HepG2 (cell line): ENCODE measurements around the gene PSMG4. TPM values are rescaled to one million over a fixed set of nuclear protein-coding genes. Genes with fewer than 3 reads are reported as not detected.

Source experiments
- ATAC-seq: fragments of 200-7000 bp; cut with Tn5 transposase; 3 replicates; pipeline ENCODE4 v1.9.1; 2020; ENCODE audit warnings: mild to moderate bottlenecking, moderate library complexity
- BruUV-seq: library from RNA; stranded (reverse); fragments of 400-500 nt; replicated peaks from 2 replicates; lab custom pipeline; 2021; lab: Mats Ljungman, UMichigan
- CTCF ChIA-PET: fragments of 300-600 bp; formaldehyde crosslinking; extraction: SDS; loops from one replicate; lab custom pipeline; 2021; ENCODE audit warnings: low total read pairs, inconsistent platforms, low intra/inter-chr PET ratio; lab: Yijun Ruan, JAX
- POLR2A ChIA-PET: fragments of 350-600 bp; sonication (Branson Sonifier 250); formaldehyde crosslinking; loops from one replicate; lab custom pipeline; 2020; ENCODE audit warnings: antibody characterized with exemption, inconsistent platforms; lab: Yijun Ruan, JAX
- DNase-seq: peaks from one replicate; pipeline ENCODE4 v3.0.0-alpha.2; 2015; ENCODE audit warnings: low spot score
- FAIRE-seq: peaks from 3 replicates; lab custom pipeline; 2011; peaks lifted over from hg19 to GRCh38; lab: Jason Lieb, UNC
- H2AFZ ChIP-seq: one replicate; pipeline ENCODE4 v1.6.1; 2011; ENCODE audit warnings: low read length, inconsistent platforms
- H3K27ac ChIP-seq: fragments of 300-600 bp; 3 replicates; pipeline ENCODE4 v1.8.0; 2011; ENCODE audit warnings: mixed run types, mild to moderate bottlenecking, mixed read lengths, low read length, inconsistent platforms; ENCODE audit not compliant: insufficient read depth; ENCODE audit errors: extremely low read length
- H3K27me3 ChIP-seq, 2 experiments: fragments of 200-600 bp in 1 of 2; 2 replicates in 1 of 2; 3 replicates in 1 of 2; pipeline versions ENCODE4 v1.6.0 to v1.8.0; 2011; ENCODE audit warnings: low read length in 2 of 2, mild to moderate bottlenecking in 2 of 2, moderate library complexity in 2 of 2, inconsistent platforms in 1 of 2; ENCODE audit not compliant: insufficient read depth in 2 of 2, control insufficient read depth in 1 of 2
- H3K36me3 ChIP-seq, 2 experiments: fragments of 200-600 bp in 1 of 2; replicated peaks in 1 of 2; 2 replicates in 1 of 2; 3 replicates in 1 of 2; pipeline versions ENCODE4 v1.5.1 to v1.8.0; 2011; ENCODE audit warnings: low read length in 2 of 2, inconsistent platforms in 1 of 2; ENCODE audit not compliant: insufficient read depth in 2 of 2, control insufficient read depth in 1 of 2
- H3K4me1 ChIP-seq: 2 replicates; pipeline ENCODE4 v1.5.1; 2012; ENCODE audit warnings: low read length, inconsistent platforms; ENCODE audit not compliant: insufficient read depth
- H3K4me2 ChIP-seq: 2 replicates; pipeline ENCODE4 v1.6.0; 2011; ENCODE audit warnings: low read depth, low read length, inconsistent platforms
- H3K4me3 ChIP-seq, 3 experiments: fragments of 200-600 bp in 1 of 3; sonication (generic), shearing (Covaris generic) in 1 of 3; replicated peaks in 1 of 3; 2 replicates each; pipeline ENCODE4 v1.5.1; 2011 to 2016; ENCODE audit warnings: low read length in 3 of 3, inconsistent platforms in 2 of 3, low read depth in 2 of 3, mild to moderate bottlenecking in 2 of 3, control low read depth in 1 of 3, mixed read lengths in 1 of 3; ENCODE audit not compliant: insufficient read depth in 1 of 3
- H3K79me2 ChIP-seq: one replicate; pipeline ENCODE4 v1.6.1; 2011; ENCODE audit warnings: low read length, inconsistent platforms; ENCODE audit not compliant: insufficient read depth
- H3K9ac ChIP-seq: 2 replicates; pipeline ENCODE4 v1.6.0; 2011; ENCODE audit warnings: mild to moderate bottlenecking, low read depth, low read length, inconsistent platforms; ENCODE audit not compliant: insufficient read depth
- H3K9me3 ChIP-seq: 2 replicates; pipeline ENCODE4 v1.5.1; 2012; ENCODE audit warnings: mild to moderate bottlenecking, low read length
- H4K20me1 ChIP-seq: 2 replicates; pipeline ENCODE4 v1.6.0; 2011; ENCODE audit warnings: inconsistent platforms, mild to moderate bottlenecking, low read length, moderate library complexity; ENCODE audit not compliant: insufficient read depth
- ARNT2 ChIP-seq: sonication (generic); formaldehyde crosslinking; IDR thresholded peaks from 2 replicates; pipeline ENCODE4 v1.8.0; 2022; ENCODE audit warnings: mild to moderate bottlenecking, low read depth, missing genetic modification reagents, moderate library complexity
- DNMT3B ChIP-seq: conservative IDR thresholded peaks from 2 replicates; pipeline ENCODE4 v1.6.1; 2016; ENCODE audit warnings: missing biosample characterization, control low read depth
- HES4 ChIP-seq: sonication (generic); formaldehyde crosslinking; IDR thresholded peaks from 2 replicates; pipeline ENCODE4 v1.9.0; 2021; ENCODE audit warnings: mild to moderate bottlenecking, missing genetic modification reagents, borderline replicate concordance
- JDP2 ChIP-seq: sonication (generic); formaldehyde crosslinking; IDR thresholded peaks from 2 replicates; pipeline ENCODE4 v1.8.1; 2022; ENCODE audit warnings: missing genetic modification reagents, borderline replicate concordance
- TMF1 ChIP-seq: sonication (generic); formaldehyde crosslinking; IDR thresholded peaks from 2 replicates; pipeline ENCODE4 v1.8.1; 2022; ENCODE audit warnings: low read depth, missing genetic modification reagents
- ZNF235 ChIP-seq: sonication (generic); formaldehyde crosslinking; IDR thresholded peaks from 2 replicates; pipeline ENCODE4 v1.8.1; 2023; ENCODE audit warnings: mild to moderate bottlenecking, missing genetic modification reagents, borderline replicate concordance
- ZNF24 ChIP-seq: fragments of 450-650 bp; IDR thresholded peaks from 2 replicates; pipeline ENCODE4 v1.6.1; 2017; ENCODE audit warnings: antibody characterized with exemption, mild to moderate bottlenecking
- ZNF546 ChIP-seq: sonication (generic); formaldehyde crosslinking; conservative IDR thresholded peaks from 2 replicates; pipeline ENCODE4 v1.8.1; 2023; ENCODE audit warnings: mild to moderate bottlenecking, missing genetic modification reagents
- ZNF652 ChIP-seq: IDR thresholded peaks from 2 replicates; pipeline ENCODE4 v1.6.1; 2016; ENCODE audit warnings: low read depth, borderline replicate concordance
- ZNF816 ChIP-seq: sonication (generic); formaldehyde crosslinking; IDR thresholded peaks from 2 replicates; pipeline ENCODE4 v1.8.0; 2022; ENCODE audit warnings: missing genetic modification reagents, mild to moderate bottlenecking, borderline replicate concordance
- ZSCAN21 ChIP-seq: sonication (generic); formaldehyde crosslinking; IDR thresholded peaks from 2 replicates; pipeline ENCODE4 v1.8.0; 2022; ENCODE audit warnings: mild to moderate bottlenecking, missing genetic modification reagents, moderate library complexity, borderline replicate concordance
- WGBS: methylation state at CpG from one replicate; pipeline ENCODE4 v1.1.6; 2017; ENCODE audit warnings: low lambda C conversion rate; 5-methylcytosine and 5-hydroxymethylcytosine counted together
- in situ Hi-C: cut with HindIII; loops from 2 replicates; pipeline ENCODE4 v1.10.0; 2017; ENCODE audit warnings: low pct_unique_long_range_greater_than_20kb; ENCODE audit not compliant: extremely low pct_ligation_motif_present
- intact Hi-C: fragments of 100-400 bp; cut with micrococcal nuclease; formaldehyde crosslinking; loops from one replicate; pipeline ENCODE4 v1.10.0; 2022; ENCODE audit not compliant: unreplicated experiment
- polyA plus RNA-seq, 8 experiments: library from polyadenylated mRNA; depleted of rRNA in 3 of 8; stranded (reverse) in 7 of 8; unstranded in 1 of 8; fragments of >200 nt; fragmentation: Illumina TruSeq in 4 of 8; extraction: Trizol in 4 of 8; gene quantifications; 2 replicates each; pipeline versions ENCODE4 v1.2.1 to v1.2.3, GENCODE V29; 2011 to 2016; ENCODE audit warnings: low read depth in 4 of 8, missing spikeins in 1 of 8, mixed read lengths in 1 of 8; ENCODE audit not compliant: insufficient read depth in 1 of 8
- total RNA-seq, 5 experiments: library from RNA; depleted of rRNA; stranded (reverse); fragments of >200 nt; fragmentation: Illumina TruSeq; extraction: Trizol; gene quantifications; 2 replicates each; pipeline ENCODE4 v1.2.3, GENCODE V29; 2016; ENCODE audit warnings: low read depth in 1 of 5
- TF ChIP-seq, protein P1 (sequence below): sonication (generic); formaldehyde crosslinking; IDR thresholded peaks from 2 replicates; pipeline ENCODE4 v1.4.0; 2020; ENCODE audit warnings: mild to moderate bottlenecking, low read depth, missing genetic modification reagents
- TF ChIP-seq, protein P2 (sequence below): IDR thresholded peaks from 2 replicates; pipeline ENCODE4 v1.6.1; 2016; ENCODE audit warnings: mild to moderate bottlenecking

Gene PSMG4
- total and polyA plus RNA-seq, 2 of the 13 experiments (the other 11 are each of a cell fraction or from before 2014, with no cell fraction given), result 28.5 to 32.8 TPM

- no peak overlapping the region for H3K9ac ChIP-seq
- CTCF ChIA-PET, result no interaction called here
- H2AFZ ChIP-seq, result no peak overlapping the region
- H3K4me1 ChIP-seq, result peaks cover 41% of the 10 kb centered on the region
- no peaks in the 10 kb centered on the region for H4K20me1 ChIP-seq
- intact Hi-C loops (no loop called here), in situ Hi-C loops (loop anchor here (10.0 kb wide), 1 partner anchor 259 kb away; the partner anchor contains the start of gene NQO2)
- ATAC-seq (no peak), FAIRE-seq (no peak), DNase-seq (no peak)
- POLR2A ChIA-PET, result interaction anchor here (0.8 kb wide), 2 partner anchors 22 to 190 kb away, joined by 3 read pairs; no protein-coding TSS in a partner anchor
- H3K79me2 ChIP-seq, result no peaks in the 10 kb centered on the region
- 94% methylated on average over 34 of the region's 40 CpGs for WGBS
- H3K27ac ChIP-seq, result no peak overlapping the region
- no peak overlapping the region for H3K4me3 ChIP-seq
- no TSS peak for BruUV-seq
- H3K27me3 ChIP-seq, result peaks cover 0 to 51% of the 10 kb centered on the region in 2 experiments; a peak in 3 of 5 replicates
- no peaks in the 10 kb centered on the region for H3K36me3 ChIP-seq
- no peak for TF ChIP-seq TMF1
- TF ChIP-seq ZNF235 (CRISPR knock-in tag), result no peak
- no peak for TF ChIP-seq DNMT3B (CRISPR knock-in tag)
- no peak for TF ChIP-seq HES4 (CRISPR knock-in tag)
- no peak for TF ChIP-seq ZNF546
- TF ChIP-seq ZSCAN21 (CRISPR knock-in tag), result no peak
- TF ChIP-seq ARNT2, result no peak
- TF ChIP-seq JDP2, result no peak
- TF ChIP-seq ZNF24, result no peak
- no peak overlapping the region for H3K4me2 ChIP-seq
- no peaks in the 10 kb centered on the region for H3K9me3 ChIP-seq
Observed at GRCh38 chr6:3253597-3253961, 5.2 kb upstream of the PSMG4 start.

DNA sequence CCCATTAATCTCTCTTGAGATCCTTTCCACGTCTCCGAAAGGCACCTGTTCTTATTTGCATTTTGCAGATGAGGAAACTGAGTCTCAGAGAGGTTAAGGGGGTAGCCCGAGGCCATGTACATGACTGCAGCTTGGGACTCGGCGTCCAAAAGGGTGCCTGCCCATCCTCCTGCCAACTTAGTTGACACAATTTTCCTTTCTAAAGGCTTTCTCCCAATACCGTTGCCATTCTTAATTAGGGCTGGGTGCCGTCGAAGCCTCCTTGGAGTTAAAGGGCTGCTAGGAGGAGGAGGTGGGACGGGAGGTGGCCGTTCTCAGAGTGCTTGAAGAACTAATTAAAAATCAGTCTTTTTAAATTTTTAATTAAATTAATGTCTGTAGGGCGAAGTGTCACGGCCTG is 546 bp upstream of the PSMG4 start:
- peaks cover 14% of the 10 kb centered on the region for H4K20me1 ChIP-seq
- whole genome bisulfite sequencing, result 51% methylated on average over 12 of the region's 12 CpGs
- H3K27me3 ChIP-seq, result peaks cover 0 to 32% of the 10 kb centered on the region in 2 experiments; a peak in 3 of 5 replicates
- peaks cover 1 to 4% of the 10 kb centered on the region in 2 experiments; a peak in 2 of 5 replicates for H3K36me3 ChIP-seq
- H3K27ac ChIP-seq, result no peak overlapping the region
- peak overlapping the region; percentile 80 for H3K4me2 ChIP-seq
- CTCF ChIA-PET, result interaction anchor here (1.6 kb wide), 1 partner anchor 132 kb away, joined by 5 read pairs; no protein-coding TSS in a partner anchor
- no peak for DNase-seq
- in situ Hi-C loops (loop anchor here (10.0 kb wide), 1 partner anchor 263 kb away; the partner anchor contains the start of gene NQO2), intact Hi-C loops (loop anchor here (2.0 to 5.0 kb wide), 2 partner anchors 61 to 131 kb away; no protein-coding TSS in a partner anchor)
- no TSS peak for BruUV-seq
- H3K79me2 ChIP-seq, result peaks cover 43% of the 10 kb centered on the region
- peak overlapping the region; percentile 38 to 96 (median 45) for H3K4me3 ChIP-seq
- peaks cover 47% of the 10 kb centered on the region for H3K4me1 ChIP-seq
- no peaks in the 10 kb centered on the region for H3K9me3 ChIP-seq
- POLR2A ChIA-PET, result interaction anchor here (0.6 to 2.2 kb wide), 10 partner anchors 9 to 492 kb away, joined by 3 to 30 read pairs (median 4); no protein-coding TSS in a partner anchor
- no peak for ATAC-seq
- 0 out of 2 replicates have a peak overlapping the region, but pooled peaks have one; percentile 14 for H3K9ac ChIP-seq
- no peak for FAIRE-seq
- H2AFZ ChIP-seq, result no peak overlapping the region
- TF ChIP-seq, protein P1, sequence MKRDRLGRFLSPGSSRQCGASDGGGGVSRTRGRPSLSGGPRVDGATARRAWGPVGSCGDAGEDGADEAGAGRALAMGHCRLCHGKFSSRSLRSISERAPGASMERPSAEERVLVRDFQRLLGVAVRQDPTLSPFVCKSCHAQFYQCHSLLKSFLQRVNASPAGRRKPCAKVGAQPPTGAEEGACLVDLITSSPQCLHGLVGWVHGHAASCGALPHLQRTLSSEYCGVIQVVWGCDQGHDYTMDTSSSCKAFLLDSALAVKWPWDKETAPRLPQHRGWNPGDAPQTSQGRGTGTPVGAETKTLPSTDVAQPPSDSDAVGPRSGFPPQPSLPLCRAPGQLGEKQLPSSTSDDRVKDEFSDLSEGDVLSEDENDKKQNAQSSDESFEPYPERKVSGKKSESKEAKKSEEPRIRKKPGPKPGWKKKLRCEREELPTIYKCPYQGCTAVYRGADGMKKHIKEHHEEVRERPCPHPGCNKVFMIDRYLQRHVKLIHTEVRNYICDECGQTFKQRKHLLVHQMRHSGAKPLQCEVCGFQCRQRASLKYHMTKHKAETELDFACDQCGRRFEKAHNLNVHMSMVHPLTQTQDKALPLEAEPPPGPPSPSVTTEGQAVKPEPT (CRISPR knock-in tag), result no peak; the same call in 1 of the 2 replicates
- TF ChIP-seq, protein P2, sequence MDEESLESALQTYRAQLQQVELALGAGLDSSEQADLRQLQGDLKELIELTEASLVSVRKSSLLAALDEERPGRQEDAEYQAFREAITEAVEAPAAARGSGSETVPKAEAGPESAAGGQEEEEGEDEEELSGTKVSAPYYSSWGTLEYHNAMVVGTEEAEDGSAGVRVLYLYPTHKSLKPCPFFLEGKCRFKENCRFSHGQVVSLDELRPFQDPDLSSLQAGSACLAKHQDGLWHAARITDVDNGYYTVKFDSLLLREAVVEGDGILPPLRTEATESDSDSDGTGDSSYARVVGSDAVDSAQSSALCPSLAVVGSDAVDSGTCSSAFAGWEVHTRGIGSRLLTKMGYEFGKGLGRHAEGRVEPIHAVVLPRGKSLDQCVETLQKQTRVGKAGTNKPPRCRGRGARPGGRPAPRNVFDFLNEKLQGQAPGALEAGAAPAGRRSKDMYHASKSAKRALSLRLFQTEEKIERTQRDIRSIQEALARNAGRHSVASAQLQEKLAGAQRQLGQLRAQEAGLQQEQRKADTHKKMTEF (CRISPR knock-in tag), result no peak
- TF ChIP-seq ZNF816 (0 out of 2 replicates have a peak, but pooled peaks have one; percentile 19), ZNF652 (no peak)
